Measurements from ENCODE around the gene MAML3.

Gene MAML3

DNA sequence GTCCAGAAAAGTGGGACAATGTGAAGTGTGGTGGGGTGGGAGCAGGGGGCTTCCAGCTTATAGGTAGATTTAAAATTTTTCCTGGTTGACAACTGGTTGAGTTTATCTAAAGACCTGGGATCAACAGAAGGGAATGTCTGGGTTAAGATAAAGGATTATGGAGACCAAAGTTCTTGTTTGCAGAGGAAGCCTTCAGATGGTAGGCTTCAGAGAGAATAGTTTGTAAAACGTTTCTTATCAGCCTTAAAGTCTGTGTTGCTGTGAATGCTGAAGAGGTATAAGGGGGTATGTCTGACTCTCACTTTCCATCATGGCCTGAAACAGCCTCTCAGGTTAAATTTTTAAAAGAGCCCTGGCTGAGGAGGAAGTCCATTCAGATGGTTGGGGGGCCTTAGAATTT is 467.9 kb downstream of the MAML3 start:
- Histone ChIP-seq H3K9me3 (ENCODE audit: control extremely low read depth in 1 of 5, control insufficient read depth in 4 of 5, insufficient read depth in 2 of 5, low read depth in 1 of 5, low read length in 4 of 5) (peaks cover 0 to 16% (median 6%) of the 10 kb centered on the region in 5 experiments), H3K36me3 (ENCODE audit: control insufficient read depth in 4 of 4, insufficient read depth in 4 of 4, low read length in 3 of 4) (peaks cover 20 to 59% (median 38%) of the 10 kb centered on the region in 4 experiments), H3K4me1 (ENCODE audit: control extremely low read depth in 1 of 4, control insufficient read depth in 4 of 4, insufficient read depth in 4 of 4, low read length in 3 of 4) (peaks cover 0 to 4% (median 0%) of the 10 kb centered on the region in 4 experiments), H3K27me3 (replicated peaks in 2 of 5; ENCODE audit: control insufficient read depth in 4 of 5, insufficient read depth in 5 of 5, low read length in 4 of 5) (no peaks in the 10 kb centered on the region), H3K27ac (ENCODE audit: insufficient read depth in 1 of 2, low read depth in 1 of 2, low read length in 2 of 2, poor library complexity in 1 of 2, severe bottlenecking in 2 of 2) (no peak overlapping the region), H3K4me3 (ENCODE audit: control insufficient read depth in 1 of 7, extremely low read depth in 1 of 7, insufficient read depth in 4 of 7, low read depth in 2 of 7, low read length in 6 of 7) (no peak overlapping the region)
- DNase-seq: no peak
- WGBS (ENCODE audit: insufficient coverage): no CpG with 5 or more reads among the region's 1 CpG
- POLR2A ChIA-PET: no interaction called here
- CTCF ChIA-PET: interaction anchor here (1.1 kb wide), 1 partner anchor 30 kb away, joined by 3 read pairs; no protein-coding TSS in a partner anchor

DNA sequence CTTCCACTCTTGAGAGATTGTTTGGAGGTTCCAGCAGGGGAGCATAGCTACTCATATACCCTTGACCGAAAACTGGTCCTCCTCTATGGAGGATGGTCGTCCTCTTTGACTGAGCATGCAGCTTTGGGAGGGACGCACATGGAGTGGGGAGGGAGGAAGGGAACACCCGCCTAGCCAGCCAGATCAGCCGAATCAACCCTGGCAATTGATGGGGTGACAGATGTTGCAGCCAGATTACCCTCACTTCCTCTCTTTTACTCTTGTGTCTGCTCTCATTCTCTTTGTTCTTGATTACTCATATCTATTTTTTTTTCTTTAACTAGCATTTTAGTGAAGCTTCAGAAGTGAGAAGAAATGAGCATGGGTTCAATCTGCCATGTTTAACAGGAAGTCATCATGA is 468.8 kb downstream of the MAML3 start:
- Histone ChIP-seq H3K9me3 (ENCODE audit: control extremely low read depth in 1 of 5, control insufficient read depth in 4 of 5, insufficient read depth in 2 of 5, low read depth in 1 of 5, low read length in 4 of 5) (peaks cover 0 to 16% (median 6%) of the 10 kb centered on the region in 5 experiments), H3K27ac (ENCODE audit: insufficient read depth in 1 of 2, low read depth in 1 of 2, low read length in 2 of 2, poor library complexity in 1 of 2, severe bottlenecking in 2 of 2) (no peak overlapping the region), H3K36me3 (ENCODE audit: control insufficient read depth in 4 of 4, insufficient read depth in 4 of 4, low read length in 3 of 4) (peaks cover 22 to 55% (median 40%) of the 10 kb centered on the region in 4 experiments), H3K27me3 (replicated peaks in 2 of 5; ENCODE audit: control insufficient read depth in 4 of 5, insufficient read depth in 5 of 5, low read length in 4 of 5) (no peaks in the 10 kb centered on the region), H3K4me3 (ENCODE audit: control insufficient read depth in 1 of 7, extremely low read depth in 1 of 7, insufficient read depth in 4 of 7, low read depth in 2 of 7, low read length in 6 of 7) (no peak overlapping the region), H3K4me1 (ENCODE audit: control extremely low read depth in 1 of 4, control insufficient read depth in 4 of 4, insufficient read depth in 4 of 4, low read length in 3 of 4) (peaks cover 0 to 4% (median 0%) of the 10 kb centered on the region in 4 experiments)
- 100% methylated on average over 3 of the region's 5 CpGs for WGBS (ENCODE audit: insufficient coverage)
- peak in 2 of 3 donors; percentile 67 to 76 for DNase-seq
- CTCF ChIA-PET: interaction anchor here (2.7 kb wide), 1 partner anchor 15 kb away, joined by 7 read pairs; no protein-coding TSS in a partner anchor
- POLR2A ChIA-PET: no interaction called here

DNA sequence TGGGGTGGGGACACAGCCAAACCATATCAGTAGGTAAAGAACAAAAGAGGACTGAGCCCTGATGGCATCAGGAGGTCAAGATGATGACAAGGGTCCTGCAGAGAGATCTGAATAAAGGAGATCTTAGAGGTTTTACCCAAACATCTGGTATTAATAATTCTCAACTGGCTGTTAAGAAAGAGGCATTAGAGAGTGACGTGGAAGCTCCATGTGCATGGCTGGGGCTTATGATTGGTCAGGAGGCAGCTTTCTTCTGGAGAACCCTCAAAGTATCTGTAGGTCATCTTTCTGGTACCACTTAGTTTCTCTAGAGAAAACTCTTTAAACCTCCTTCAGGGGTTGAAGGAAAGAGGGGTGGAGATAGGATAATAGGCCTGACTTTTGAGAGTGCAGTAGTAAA is 469.6 kb downstream of the MAML3 start:
- ChIA-PET CTCF (interaction anchor here (1.1 to 2.7 kb wide), 2 partner anchors 8 to 15 kb away, joined by 3 to 7 read pairs; no protein-coding TSS in a partner anchor), POLR2A (no interaction called here)
- no peaks in the 10 kb centered on the region for H3K27me3 ChIP-seq (replicated peaks in 2 of 5; ENCODE audit: control insufficient read depth in 4 of 5, insufficient read depth in 5 of 5, low read length in 4 of 5)
- peaks cover 25 to 60% (median 45%) of the 10 kb centered on the region in 4 experiments for H3K36me3 ChIP-seq (ENCODE audit: control insufficient read depth in 4 of 4, insufficient read depth in 4 of 4, low read length in 3 of 4)
- H3K4me1 ChIP-seq (ENCODE audit: control extremely low read depth in 1 of 4, control insufficient read depth in 4 of 4, insufficient read depth in 4 of 4, low read length in 3 of 4): peaks cover 0 to 4% (median 0%) of the 10 kb centered on the region in 4 experiments
- 100% methylated on average over 1 of the region's 1 CpG for whole genome bisulfite sequencing (ENCODE audit: insufficient coverage)
- H3K27ac ChIP-seq (ENCODE audit: insufficient read depth in 1 of 2, low read depth in 1 of 2, low read length in 2 of 2, poor library complexity in 1 of 2, severe bottlenecking in 2 of 2): no peak overlapping the region
- no peak for DNase-seq
- H3K9me3 ChIP-seq (ENCODE audit: control extremely low read depth in 1 of 5, control insufficient read depth in 4 of 5, insufficient read depth in 2 of 5, low read depth in 1 of 5, low read length in 4 of 5): peaks cover 0 to 16% (median 6%) of the 10 kb centered on the region in 5 experiments
- no peak overlapping the region for H3K4me3 ChIP-seq (ENCODE audit: control insufficient read depth in 1 of 7, extremely low read depth in 1 of 7, insufficient read depth in 4 of 7, low read depth in 2 of 7, low read length in 6 of 7)

DNA sequence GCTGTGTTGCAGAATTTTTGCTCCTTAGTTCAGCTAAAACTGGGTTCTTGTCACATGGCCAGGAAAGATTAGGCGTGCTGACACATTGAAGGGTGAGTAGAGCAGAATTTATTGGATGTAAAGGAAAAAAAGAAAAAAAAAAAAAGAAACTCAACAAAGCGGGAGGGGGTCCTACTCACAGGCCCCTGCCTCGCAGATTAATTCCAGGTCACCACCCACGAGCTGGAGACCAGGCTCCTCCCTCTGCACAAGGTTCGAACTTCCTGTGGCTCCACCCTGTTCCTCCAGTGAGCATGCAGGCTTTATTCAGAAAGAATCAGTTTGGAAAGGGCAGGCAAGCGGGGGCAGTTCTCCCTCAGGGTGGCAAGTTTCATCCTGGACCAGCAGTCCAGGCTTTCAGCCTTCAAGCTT is 471.2 kb downstream of the MAML3 start:
- Histone ChIP-seq H3K27me3 (replicated peaks in 2 of 5; ENCODE audit: control insufficient read depth in 4 of 5, insufficient read depth in 5 of 5, low read length in 4 of 5) (no peaks in the 10 kb centered on the region), H3K4me1 (ENCODE audit: control extremely low read depth in 1 of 4, control insufficient read depth in 4 of 4, insufficient read depth in 4 of 4, low read length in 3 of 4) (peaks cover 0 to 4% (median 0%) of the 10 kb centered on the region in 4 experiments), H3K9me3 (ENCODE audit: control extremely low read depth in 1 of 5, control insufficient read depth in 4 of 5, insufficient read depth in 2 of 5, low read depth in 1 of 5, low read length in 4 of 5) (peaks cover 0 to 16% (median 6%) of the 10 kb centered on the region in 5 experiments), H3K36me3 (ENCODE audit: control insufficient read depth in 4 of 4, insufficient read depth in 4 of 4, low read length in 3 of 4) (peaks cover 29 to 68% (median 57%) of the 10 kb centered on the region in 4 experiments), H3K27ac (ENCODE audit: insufficient read depth in 1 of 2, low read depth in 1 of 2, low read length in 2 of 2, poor library complexity in 1 of 2, severe bottlenecking in 2 of 2) (no peak overlapping the region), H3K4me3 (ENCODE audit: control insufficient read depth in 1 of 7, extremely low read depth in 1 of 7, insufficient read depth in 4 of 7, low read depth in 2 of 7, low read length in 6 of 7) (no peak overlapping the region)
- WGBS (ENCODE audit: insufficient coverage): 57% methylated on average over 6 of the region's 6 CpGs
- ChIA-PET CTCF (interaction anchor here (1.1 to 2.7 kb wide), 2 partner anchors 17 to 26 kb away, joined by 3 to 7 read pairs; no protein-coding TSS in a partner anchor), POLR2A (no interaction called here)
- DNase-seq: no peak

DNA sequence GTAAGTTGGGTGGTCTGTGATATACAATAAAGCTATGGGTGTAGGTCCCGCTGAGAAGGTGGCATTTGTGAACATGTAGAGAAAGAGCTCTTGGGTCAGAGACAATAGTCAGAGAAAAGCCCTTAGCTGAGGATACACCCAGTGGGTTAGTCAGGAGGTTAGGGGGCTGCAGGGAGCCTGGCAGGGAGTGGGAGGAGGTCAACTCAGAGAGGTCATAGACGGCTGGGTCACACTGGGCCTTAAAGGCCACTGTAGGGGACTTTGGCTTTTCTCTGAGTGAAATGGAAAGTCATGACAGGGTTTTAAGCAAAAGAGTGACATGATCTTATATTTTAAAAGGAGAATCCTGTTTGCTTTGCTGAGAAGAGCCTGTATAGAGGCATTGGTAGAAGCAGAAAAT is 471.7 kb downstream of the MAML3 start:
- Histone ChIP-seq H3K36me3 (ENCODE audit: control insufficient read depth in 4 of 4, insufficient read depth in 4 of 4, low read length in 3 of 4) (peaks cover 27 to 66% (median 57%) of the 10 kb centered on the region in 4 experiments), H3K27me3 (replicated peaks in 2 of 5; ENCODE audit: control insufficient read depth in 4 of 5, insufficient read depth in 5 of 5, low read length in 4 of 5) (no peaks in the 10 kb centered on the region), H3K27ac (ENCODE audit: insufficient read depth in 1 of 2, low read depth in 1 of 2, low read length in 2 of 2, poor library complexity in 1 of 2, severe bottlenecking in 2 of 2) (peak overlapping the region in 1 of 2 experiments; percentile 6), H3K4me1 (ENCODE audit: control extremely low read depth in 1 of 4, control insufficient read depth in 4 of 4, insufficient read depth in 4 of 4, low read length in 3 of 4) (peaks cover 0 to 4% (median 0%) of the 10 kb centered on the region in 4 experiments), H3K4me3 (ENCODE audit: control insufficient read depth in 1 of 7, extremely low read depth in 1 of 7, insufficient read depth in 4 of 7, low read depth in 2 of 7, low read length in 6 of 7) (no peak overlapping the region), H3K9me3 (ENCODE audit: control extremely low read depth in 1 of 5, control insufficient read depth in 4 of 5, insufficient read depth in 2 of 5, low read depth in 1 of 5, low read length in 4 of 5) (peaks cover 0 to 16% (median 6%) of the 10 kb centered on the region in 5 experiments)
- ChIA-PET CTCF (interaction anchor here (1.1 to 1.3 kb wide), 3 partner anchors 17 to 25 kb away, joined by 3 to 4 read pairs (median 3); no protein-coding TSS in a partner anchor), POLR2A (no interaction called here)
- no peak for DNase-seq
- WGBS (ENCODE audit: insufficient coverage): 100% methylated on average over 1 of the region's 2 CpGs

DNA sequence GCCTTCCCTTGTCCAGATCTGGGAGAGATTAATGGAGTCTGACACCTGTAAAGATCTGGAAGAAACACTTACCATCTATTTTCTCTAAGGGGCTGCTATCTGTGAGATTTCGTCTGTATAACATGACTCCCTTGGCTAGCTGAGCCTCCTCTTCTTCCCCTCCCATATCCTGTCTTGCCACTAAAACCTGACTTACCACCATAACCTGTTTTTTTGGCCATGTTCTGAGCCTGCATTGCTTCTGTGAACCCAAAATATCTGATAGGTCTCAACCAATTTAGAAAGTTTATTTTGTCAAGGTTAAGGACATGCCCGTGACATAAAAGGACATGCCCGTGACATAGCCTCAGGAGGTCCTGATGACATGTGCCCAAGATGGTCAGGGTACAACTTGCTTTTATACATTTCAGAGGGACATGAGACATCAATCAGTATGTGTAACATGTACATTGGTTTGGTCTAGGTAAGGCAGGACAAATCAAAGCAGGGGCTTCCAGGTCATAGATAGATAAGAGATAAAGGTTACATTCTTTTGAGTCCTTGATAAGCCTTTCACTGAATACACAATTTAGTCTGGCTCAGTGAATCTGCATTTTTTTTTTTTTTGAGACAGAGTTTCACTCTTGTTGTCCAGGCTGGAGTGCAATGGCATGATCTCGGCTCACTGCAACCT is 476.9 kb downstream of the MAML3 start:
- Histone ChIP-seq H3K4me3 (ENCODE audit: control insufficient read depth in 1 of 7, extremely low read depth in 1 of 7, insufficient read depth in 4 of 7, low read depth in 2 of 7, low read length in 6 of 7) (no peak overlapping the region), H3K27ac (ENCODE audit: insufficient read depth in 1 of 2, low read depth in 1 of 2, low read length in 2 of 2, poor library complexity in 1 of 2, severe bottlenecking in 2 of 2) (no peak overlapping the region), H3K4me1 (ENCODE audit: control extremely low read depth in 1 of 4, control insufficient read depth in 4 of 4, insufficient read depth in 4 of 4, low read length in 3 of 4) (peaks cover 0 to 10% (median 5%) of the 10 kb centered on the region in 4 experiments), H3K27me3 (replicated peaks in 2 of 5; ENCODE audit: control insufficient read depth in 4 of 5, insufficient read depth in 5 of 5, low read length in 4 of 5) (no peaks in the 10 kb centered on the region), H3K36me3 (ENCODE audit: control insufficient read depth in 4 of 4, insufficient read depth in 4 of 4, low read length in 3 of 4) (peaks cover 13 to 51% (median 32%) of the 10 kb centered on the region in 4 experiments), H3K9me3 (ENCODE audit: control extremely low read depth in 1 of 5, control insufficient read depth in 4 of 5, insufficient read depth in 2 of 5, low read depth in 1 of 5, low read length in 4 of 5) (no peaks in the 10 kb centered on the region)
- ChIA-PET CTCF (interaction anchor here (0.9 kb wide), 1 partner anchor 14 kb away, joined by 3 read pairs; no protein-coding TSS in a partner anchor), POLR2A (no interaction called here)
- 96% methylated on average over 2 of the region's 4 CpGs for WGBS (ENCODE audit: insufficient coverage)
- DNase-seq: no peak

DNA sequence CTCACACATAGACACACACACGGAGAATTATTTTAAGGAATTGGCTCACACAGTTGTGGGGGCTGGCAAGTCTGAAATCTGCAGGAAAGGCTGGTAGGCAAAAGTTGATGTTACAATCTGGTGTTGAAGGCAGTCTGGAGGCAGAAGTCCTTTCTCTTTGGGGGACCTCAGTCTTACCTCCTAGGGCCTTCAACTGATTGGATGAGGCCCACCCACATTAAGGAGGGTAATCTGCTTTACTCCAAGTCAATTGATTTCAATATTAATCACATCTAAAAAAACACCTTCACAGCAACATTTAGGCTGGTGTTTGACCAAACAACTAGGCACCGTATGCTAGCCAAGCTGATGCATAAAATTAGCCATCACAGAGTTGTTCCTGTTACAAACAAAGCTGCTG is 477.6 kb downstream of the MAML3 start:
- Histone ChIP-seq H3K36me3 (ENCODE audit: control insufficient read depth in 4 of 4, insufficient read depth in 4 of 4, low read length in 3 of 4) (peaks cover 13 to 55% (median 32%) of the 10 kb centered on the region in 4 experiments), H3K4me1 (ENCODE audit: control extremely low read depth in 1 of 4, control insufficient read depth in 4 of 4, insufficient read depth in 4 of 4, low read length in 3 of 4) (peaks cover 0 to 10% (median 5%) of the 10 kb centered on the region in 4 experiments), H3K27ac (ENCODE audit: insufficient read depth in 1 of 2, low read depth in 1 of 2, low read length in 2 of 2, poor library complexity in 1 of 2, severe bottlenecking in 2 of 2) (no peak overlapping the region), H3K4me3 (ENCODE audit: control insufficient read depth in 1 of 7, extremely low read depth in 1 of 7, insufficient read depth in 4 of 7, low read depth in 2 of 7, low read length in 6 of 7) (no peak overlapping the region), H3K9me3 (ENCODE audit: control extremely low read depth in 1 of 5, control insufficient read depth in 4 of 5, insufficient read depth in 2 of 5, low read depth in 1 of 5, low read length in 4 of 5) (no peaks in the 10 kb centered on the region), H3K27me3 (replicated peaks in 2 of 5; ENCODE audit: control insufficient read depth in 4 of 5, insufficient read depth in 5 of 5, low read length in 4 of 5) (no peaks in the 10 kb centered on the region)
- CTCF ChIA-PET: interaction anchor here (0.9 kb wide), 1 partner anchor 13 kb away, joined by 3 read pairs; no protein-coding TSS in a partner anchor
- no CpG with 5 or more reads among the region's 2 CpGs for WGBS (ENCODE audit: insufficient coverage)
- DNase-seq: no peak
- POLR2A ChIA-PET: no interaction called here
